Measurements from ENCODE around the gene CNTNAP4.

Gene CNTNAP4

DNA sequence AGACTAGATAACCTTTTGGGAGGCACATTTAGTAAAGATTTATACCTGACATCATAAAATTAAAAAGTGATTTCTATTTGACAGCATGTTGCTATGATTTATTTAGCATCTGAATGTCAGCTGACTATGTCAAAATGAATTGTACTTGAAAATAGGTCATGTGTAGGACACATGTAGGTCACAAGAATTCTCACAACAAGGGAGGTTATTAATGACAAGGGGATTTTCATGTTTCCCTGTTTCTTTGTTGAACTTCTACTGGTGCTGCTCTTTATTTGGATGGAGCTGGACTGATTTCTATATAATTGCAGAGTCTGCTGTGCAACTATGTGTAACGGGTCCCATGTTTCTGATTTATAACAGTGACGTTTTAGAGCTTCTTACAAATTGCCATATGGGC is 144.4 kb downstream of the CNTNAP4 start:
- H3K4me2 ChIP-seq (ENCODE audit: insufficient read depth, low read length) = no peak overlapping the region
- H3K9me3 ChIP-seq (ENCODE audit: insufficient read depth, low read length, severe bottlenecking) = no peaks in the 10 kb centered on the region
- no peak for TF ChIP-seq EZH2 (IDR thresholded peaks at IDR 0.05; ENCODE audit: borderline replicate concordance, low read depth, low read length, severe bottlenecking)
- TF ChIP-seq, protein P1, sequence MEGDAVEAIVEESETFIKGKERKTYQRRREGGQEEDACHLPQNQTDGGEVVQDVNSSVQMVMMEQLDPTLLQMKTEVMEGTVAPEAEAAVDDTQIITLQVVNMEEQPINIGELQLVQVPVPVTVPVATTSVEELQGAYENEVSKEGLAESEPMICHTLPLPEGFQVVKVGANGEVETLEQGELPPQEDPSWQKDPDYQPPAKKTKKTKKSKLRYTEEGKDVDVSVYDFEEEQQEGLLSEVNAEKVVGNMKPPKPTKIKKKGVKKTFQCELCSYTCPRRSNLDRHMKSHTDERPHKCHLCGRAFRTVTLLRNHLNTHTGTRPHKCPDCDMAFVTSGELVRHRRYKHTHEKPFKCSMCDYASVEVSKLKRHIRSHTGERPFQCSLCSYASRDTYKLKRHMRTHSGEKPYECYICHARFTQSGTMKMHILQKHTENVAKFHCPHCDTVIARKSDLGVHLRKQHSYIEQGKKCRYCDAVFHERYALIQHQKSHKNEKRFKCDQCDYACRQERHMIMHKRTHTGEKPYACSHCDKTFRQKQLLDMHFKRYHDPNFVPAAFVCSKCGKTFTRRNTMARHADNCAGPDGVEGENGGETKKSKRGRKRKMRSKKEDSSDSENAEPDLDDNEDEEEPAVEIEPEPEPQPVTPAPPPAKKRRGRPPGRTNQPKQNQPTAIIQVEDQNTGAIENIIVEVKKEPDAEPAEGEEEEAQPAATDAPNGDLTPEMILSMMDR (IDR thresholded peaks at IDR 0.05; ENCODE audit: borderline replicate concordance, extremely low read depth, low read length, poor library complexity, severe bottlenecking) = no peak
- no peaks in the 10 kb centered on the region for H3K79me2 ChIP-seq (ENCODE audit: insufficient read depth, low read length)
- H3K27me3 ChIP-seq (ENCODE audit: insufficient read depth, low read length, poor library complexity) = no peaks in the 10 kb centered on the region
- no peak overlapping the region for H3K4me3 ChIP-seq (ENCODE audit: low read depth in 1 of 2, low read length in 2 of 2)
- no peaks in the 10 kb centered on the region for H3K4me1 ChIP-seq (ENCODE audit: insufficient read depth, low read length)
- H3K27ac ChIP-seq (ENCODE audit: low read length) = no peak overlapping the region
- DNase-seq (no peak), ATAC-seq (ENCODE audit: insufficient read depth, low read depth) (no peak)
- no peaks in the 10 kb centered on the region for H3K36me3 ChIP-seq (ENCODE audit: insufficient read depth, low read length)
- H2AFZ ChIP-seq (ENCODE audit: low read depth, low read length) = no peak overlapping the region
- H4K20me1 ChIP-seq (ENCODE audit: insufficient read depth, low read length) = no peaks in the 10 kb centered on the region
- H3K9ac ChIP-seq (ENCODE audit: low read depth, low read length) = no peak overlapping the region

DNA sequence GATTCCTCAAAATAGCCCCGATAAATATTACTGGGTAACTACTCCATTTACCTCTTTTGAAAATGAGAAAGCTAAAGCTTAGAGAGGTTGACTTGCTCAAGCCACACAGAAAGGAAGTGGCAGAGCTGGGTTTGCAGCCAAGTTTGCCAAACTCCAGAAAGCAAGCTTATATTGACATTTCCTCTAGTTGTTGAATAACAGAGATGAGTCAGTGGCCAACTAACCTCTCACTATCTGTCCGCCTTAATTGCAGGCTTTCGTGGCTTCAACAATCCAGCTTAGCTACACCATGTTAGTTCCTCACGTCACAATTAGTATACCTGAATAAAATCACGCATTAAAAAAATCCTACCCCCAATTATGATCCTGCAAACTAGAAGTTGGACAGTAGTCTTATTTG is 151.7 kb downstream of the CNTNAP4 start:
- TF ChIP-seq, protein P1 (IDR thresholded peaks at IDR 0.05; ENCODE audit: borderline replicate concordance, extremely low read depth, low read length, poor library complexity, severe bottlenecking) = no peak
- no peak for TF ChIP-seq EZH2 (IDR thresholded peaks at IDR 0.05; ENCODE audit: borderline replicate concordance, low read depth, low read length, severe bottlenecking)
- ATAC-seq (ENCODE audit: insufficient read depth, low read depth) (no peak), DNase-seq (no peak)
- Histone ChIP-seq H3K9me3 (ENCODE audit: insufficient read depth, low read length, severe bottlenecking) (no peaks in the 10 kb centered on the region), H4K20me1 (ENCODE audit: insufficient read depth, low read length) (no peaks in the 10 kb centered on the region), H3K79me2 (ENCODE audit: insufficient read depth, low read length) (no peaks in the 10 kb centered on the region), H3K4me3 (ENCODE audit: low read depth in 1 of 2, low read length in 2 of 2) (no peak overlapping the region), H3K9ac (ENCODE audit: low read depth, low read length) (no peak overlapping the region), H3K27ac (ENCODE audit: low read length) (no peak overlapping the region), H3K36me3 (ENCODE audit: insufficient read depth, low read length) (no peaks in the 10 kb centered on the region), H3K4me1 (ENCODE audit: insufficient read depth, low read length) (no peaks in the 10 kb centered on the region), H3K4me2 (ENCODE audit: insufficient read depth, low read length) (no peak overlapping the region), H3K27me3 (ENCODE audit: insufficient read depth, low read length, poor library complexity) (no peaks in the 10 kb centered on the region), H2AFZ (ENCODE audit: low read depth, low read length) (no peak overlapping the region)

DNA sequence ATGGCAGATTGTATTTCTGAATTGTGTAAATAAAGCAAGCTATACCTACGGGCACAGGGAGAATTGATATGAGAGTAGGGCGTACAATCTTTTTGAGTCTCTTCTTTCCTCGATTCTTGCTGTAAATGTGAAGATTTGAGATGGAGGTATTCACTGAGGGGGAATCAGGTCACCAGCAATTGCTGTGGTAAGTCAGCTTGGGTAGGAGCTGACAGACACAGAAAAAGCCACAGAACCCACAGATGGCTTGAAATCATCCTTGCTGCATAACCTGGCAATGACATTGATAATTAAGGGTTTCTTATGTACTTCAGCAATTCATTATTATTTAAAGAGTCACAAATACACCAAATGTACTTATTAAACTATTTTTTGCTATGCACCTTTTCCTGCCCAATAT is 164.2 kb downstream of the CNTNAP4 start:
- no peak overlapping the region for H3K9ac ChIP-seq (ENCODE audit: low read depth, low read length)
- no peak for ATAC-seq (ENCODE audit: insufficient read depth, low read depth)
- DNase-seq = no peak

More for the DNA sequence above, 164.2 kb downstream of the CNTNAP4 start:
- TF ChIP-seq, protein P1 (IDR thresholded peaks at IDR 0.05; ENCODE audit: borderline replicate concordance, extremely low read depth, low read length, poor library complexity, severe bottlenecking) = no peak
- TF ChIP-seq EZH2 (IDR thresholded peaks at IDR 0.05; ENCODE audit: borderline replicate concordance, low read depth, low read length, severe bottlenecking) = no peak
- H3K9me3 ChIP-seq (ENCODE audit: insufficient read depth, low read length, severe bottlenecking) = no peaks in the 10 kb centered on the region
- H3K4me1 ChIP-seq (ENCODE audit: insufficient read depth, low read length) = no peaks in the 10 kb centered on the region
- H3K4me2 ChIP-seq (ENCODE audit: insufficient read depth, low read length) = no peak overlapping the region
- no peaks in the 10 kb centered on the region for H3K27me3 ChIP-seq (ENCODE audit: insufficient read depth, low read length, poor library complexity)
- H2AFZ ChIP-seq (ENCODE audit: low read depth, low read length) = no peak overlapping the region
- no peaks in the 10 kb centered on the region for H4K20me1 ChIP-seq (ENCODE audit: insufficient read depth, low read length)
- no peaks in the 10 kb centered on the region for H3K36me3 ChIP-seq (ENCODE audit: insufficient read depth, low read length)
- H3K4me3 ChIP-seq (ENCODE audit: low read depth in 1 of 2, low read length in 2 of 2) = no peak overlapping the region
- H3K79me2 ChIP-seq (ENCODE audit: insufficient read depth, low read length) = no peaks in the 10 kb centered on the region
- H3K27ac ChIP-seq (ENCODE audit: low read length) = no peak overlapping the region

Data from DND-41 (cell line).